Measurements from ENCODE around the gene SIAH2. TPM values are rescaled to one million over a fixed set of nuclear protein-coding genes. Genes with fewer than 3 reads are reported as not detected.

The SIAH2 gene
- total RNA-seq, 4 donors from 2014 or later: 25.3 to 37.9 (median 28.0) TPM

DNA sequence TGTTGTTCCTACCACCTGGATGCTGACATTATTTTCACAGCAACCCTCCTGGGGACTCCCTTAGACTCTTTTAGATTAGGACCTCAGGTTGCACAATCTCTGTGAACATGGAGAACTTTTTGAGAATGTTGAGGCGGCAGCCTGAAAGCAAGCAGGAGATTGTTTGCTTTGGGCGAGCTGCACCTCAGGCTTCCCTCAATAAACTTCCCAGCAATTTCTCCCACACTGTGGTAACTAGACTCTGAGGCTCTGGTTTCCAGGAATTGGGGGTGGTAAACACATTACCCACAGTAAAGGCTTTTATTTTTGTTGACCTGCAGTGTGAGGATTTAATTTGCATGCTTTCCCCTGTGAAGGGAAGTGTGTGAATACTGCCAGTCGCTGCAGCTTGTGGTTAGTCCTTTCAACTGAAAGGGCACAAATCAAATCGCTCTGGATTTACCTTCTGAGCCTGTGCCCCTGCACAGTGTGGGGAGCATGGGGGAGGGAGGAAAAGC lies 35.2 kb upstream of the SIAH2 start:
- TF ChIP-seq, protein P1, sequence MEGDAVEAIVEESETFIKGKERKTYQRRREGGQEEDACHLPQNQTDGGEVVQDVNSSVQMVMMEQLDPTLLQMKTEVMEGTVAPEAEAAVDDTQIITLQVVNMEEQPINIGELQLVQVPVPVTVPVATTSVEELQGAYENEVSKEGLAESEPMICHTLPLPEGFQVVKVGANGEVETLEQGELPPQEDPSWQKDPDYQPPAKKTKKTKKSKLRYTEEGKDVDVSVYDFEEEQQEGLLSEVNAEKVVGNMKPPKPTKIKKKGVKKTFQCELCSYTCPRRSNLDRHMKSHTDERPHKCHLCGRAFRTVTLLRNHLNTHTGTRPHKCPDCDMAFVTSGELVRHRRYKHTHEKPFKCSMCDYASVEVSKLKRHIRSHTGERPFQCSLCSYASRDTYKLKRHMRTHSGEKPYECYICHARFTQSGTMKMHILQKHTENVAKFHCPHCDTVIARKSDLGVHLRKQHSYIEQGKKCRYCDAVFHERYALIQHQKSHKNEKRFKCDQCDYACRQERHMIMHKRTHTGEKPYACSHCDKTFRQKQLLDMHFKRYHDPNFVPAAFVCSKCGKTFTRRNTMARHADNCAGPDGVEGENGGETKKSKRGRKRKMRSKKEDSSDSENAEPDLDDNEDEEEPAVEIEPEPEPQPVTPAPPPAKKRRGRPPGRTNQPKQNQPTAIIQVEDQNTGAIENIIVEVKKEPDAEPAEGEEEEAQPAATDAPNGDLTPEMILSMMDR (IDR thresholded peaks at IDR 0.05; ENCODE audit: low read depth): no peak

- TF ChIP-seq, protein P1 (IDR thresholded peaks at IDR 0.05; ENCODE audit: low read depth): no peak
Observed at GRCh38 chr3:150797155-150797554, 34.2 kb upstream of the SIAH2 start.

- TF ChIP-seq, protein P1 (IDR thresholded peaks at IDR 0.05; ENCODE audit: low read depth): no peak
Observed at GRCh38 chr3:150793641-150794040, 30.7 kb upstream of the SIAH2 start.

GRCh38 chr3:150790629-150791028 lies 27.7 kb upstream of the SIAH2 start:
- TF ChIP-seq, protein P1 (IDR thresholded peaks at IDR 0.05; ENCODE audit: low read depth): no peak

- TF ChIP-seq, protein P1 (IDR thresholded peaks at IDR 0.05; ENCODE audit: low read depth): no peak
Observed at GRCh38 chr3:150789451-150789850, 26.5 kb upstream of the SIAH2 start.

- TF ChIP-seq, protein P1 (IDR thresholded peaks at IDR 0.05; ENCODE audit: low read depth): no peak
Observed at GRCh38 chr3:150787741-150788370, 24.9 kb upstream of the SIAH2 start.

GRCh38 chr3:150786791-150787190 lies 23.8 kb upstream of the SIAH2 start:
- TF ChIP-seq, protein P1 (IDR thresholded peaks at IDR 0.05; ENCODE audit: low read depth): no peak

Measured in subcutaneous adipose tissue (tissue), 4 donors.